K562 (cell line): ENCODE results near the gene LIMS2. TPM values are rescaled to one million over a fixed set of nuclear protein-coding genes. Genes with fewer than 3 reads are reported as not detected.

ENCODE experiments used
- ATAC-seq: fragments of 200-7000 bp; cut with Tn5 transposase; 3 replicates; pipeline ENCODE4 v1.9.1; 2020; ENCODE audit warnings: moderate library complexity
- BruUV-seq: library from RNA; stranded (reverse); fragments of 400-500 nt; replicated peaks from 2 replicates; lab custom pipeline; 2021; lab: Mats Ljungman, UMichigan
- CTCF ChIA-PET: fragments of 300-600 bp; formaldehyde crosslinking; extraction: SDS; loops from one replicate; lab custom pipeline; 2021; ENCODE audit warnings: low intra/inter-chr PET ratio; lab: Yijun Ruan, JAX
- POLR2A ChIA-PET: fragments of 300-600, 350-650 bp; sonication (Branson Sonifier 250); formaldehyde crosslinking; extraction: SDS; loops from one replicate; lab custom pipeline; 2021; ENCODE audit warnings: antibody characterized with exemption, inconsistent platforms; lab: Yijun Ruan, JAX
- DNase-seq, 4 experiments: peaks; one replicate each; pipeline versions ENCODE4 v3.0.0 to v3.0.0-alpha.2; 2011 to 2018; ENCODE audit warnings: low spot score in 3 of 4, mixed read lengths in 3 of 4; ENCODE audit errors: extremely low read depth in 1 of 4
- FAIRE-seq: peaks from 2 replicates; lab custom pipeline; 2011; peaks lifted over from hg19 to GRCh38; lab: Jason Lieb, UNC
- H2AFZ ChIP-seq: 2 replicates; pipeline ENCODE4 v1.6.0; 2011; ENCODE audit warnings: low read depth, low read length, control low read depth, inconsistent platforms
- H3K27ac ChIP-seq: fragments of 200-600 bp; 3 replicates; pipeline ENCODE4 v1.8.0; 2011; ENCODE audit warnings: low read depth, mild to moderate bottlenecking, control low read depth, inconsistent platforms, low read length, moderate library complexity, mixed read lengths; ENCODE audit errors: extremely low read depth
- H3K27me3 ChIP-seq, 2 experiments: fragments of 300-600 bp in 1 of 2; 2 replicates in 1 of 2; 3 replicates in 1 of 2; pipeline versions ENCODE4 v1.6.0 to v1.8.0; 2011; ENCODE audit warnings: inconsistent platforms in 2 of 2, low read length in 2 of 2, mild to moderate bottlenecking in 1 of 2, mixed read lengths in 1 of 2, moderate library complexity in 1 of 2; ENCODE audit not compliant: control insufficient read depth in 2 of 2, insufficient read depth in 2 of 2
- H3K36me3 ChIP-seq: fragments of 300-600 bp; 3 replicates; pipeline ENCODE4 v1.8.0; 2011; ENCODE audit warnings: mild to moderate bottlenecking, low read length, inconsistent platforms; ENCODE audit not compliant: control insufficient read depth, insufficient read depth
- H3K4me1 ChIP-seq, 2 experiments: fragments of 200-600 bp in 1 of 2; replicated peaks in 1 of 2; 2 replicates in 1 of 2; 3 replicates in 1 of 2; pipeline versions ENCODE4 v1.5.1 to v1.8.0; 2011; ENCODE audit warnings: inconsistent platforms in 2 of 2, low read length in 2 of 2, mild to moderate bottlenecking in 1 of 2, mixed read lengths in 1 of 2, moderate library complexity in 1 of 2; ENCODE audit not compliant: control insufficient read depth in 2 of 2, insufficient read depth in 2 of 2
- H3K4me2 ChIP-seq: 2 replicates; pipeline ENCODE4 v1.6.1; 2011; ENCODE audit warnings: low read length, control low read depth, inconsistent platforms, mixed read lengths; ENCODE audit not compliant: insufficient read depth
- H3K4me3 ChIP-seq: fragments of 200-600 bp; sonication (generic), shearing (Covaris generic); 2 replicates; pipeline ENCODE4 v1.5.1; 2016; ENCODE audit warnings: control low read depth, inconsistent platforms
- H3K79me2 ChIP-seq: fragments of 200-600 bp; 3 replicates; pipeline ENCODE4 v1.8.0; 2011; ENCODE audit warnings: low read length, inconsistent platforms; ENCODE audit not compliant: control insufficient read depth, insufficient read depth
- H3K9ac ChIP-seq, 2 experiments: 2 replicates each; pipeline versions ENCODE4 v1.6.0 to v1.6.1; 2011; ENCODE audit warnings: low read depth in 2 of 2, low read length in 2 of 2, control low read depth in 1 of 2, inconsistent platforms in 1 of 2, mild to moderate bottlenecking in 1 of 2, mixed read lengths in 1 of 2; ENCODE audit not compliant: insufficient read depth in 1 of 2
- H3K9me1 ChIP-seq: one replicate; pipeline ENCODE4 v1.6.0; 2011; ENCODE audit warnings: inconsistent platforms, mild to moderate bottlenecking, low read length, moderate library complexity; ENCODE audit not compliant: control insufficient read depth, insufficient read depth
- H3K9me3 ChIP-seq: replicated peaks from 2 replicates; pipeline ENCODE4 v1.5.1; 2011; ENCODE audit warnings: low read depth, low read length, inconsistent platforms; ENCODE audit not compliant: control insufficient read depth, insufficient read depth
- H4K20me1 ChIP-seq: replicated peaks from 2 replicates; pipeline ENCODE4 v1.6.1; 2011; ENCODE audit warnings: low read length, inconsistent platforms, mixed read lengths; ENCODE audit not compliant: control insufficient read depth, insufficient read depth
- NRF1 ChIP-seq, 2 experiments: fragments of 450-650 bp; IDR thresholded peaks in 1 of 2; conservative IDR thresholded peaks in 1 of 2; 2 replicates each; pipeline ENCODE4 v1.6.1; 2014; ENCODE audit warnings: mild to moderate bottlenecking in 2 of 2
- PML ChIP-seq: IDR thresholded peaks from 2 replicates; pipeline ENCODE4 v1.6.1; 2012; ENCODE audit warnings: low read length, inconsistent platforms
- TAF1 ChIP-seq: IDR thresholded peaks from 2 replicates; pipeline ENCODE4 v1.6.1; 2011; ENCODE audit warnings: mild to moderate bottlenecking, low read length, moderate library complexity; ENCODE audit not compliant: insufficient read depth, control insufficient read depth, severe bottlenecking; ENCODE audit errors: extremely low read depth
- ZNF224 ChIP-seq: sonication (generic); formaldehyde crosslinking; IDR thresholded peaks from 2 replicates; pipeline ENCODE4 v1.8.0; 2022; ENCODE audit warnings: mild to moderate bottlenecking, missing genetic modification reagents
- ZNF584 ChIP-seq: fragments of 200-800 bp; sonication (Bioruptor generic); IDR thresholded peaks from 2 replicates; pipeline ENCODE4 v1.6.1; 2016; ENCODE audit warnings: low read depth, mild to moderate bottlenecking, missing genetic modification characterization, missing compliant biosample characterization
- WGBS: fragments of 100-300 bp; shearing (Covaris generic); methylation state at CpG from one replicate; pipeline ENCODE4 v1.1.6; 2016; ENCODE audit warnings: low coverage, mixed read lengths; ENCODE audit not compliant: insufficient coverage; ENCODE audit errors: missing lambda C conversion rate; 5-methylcytosine and 5-hydroxymethylcytosine counted together
- in situ Hi-C: fragments of 300-500 bp; cut with MboI; formaldehyde crosslinking; loops from 4 replicates; pipeline ENCODE4 v1.15.0; 2018; ENCODE audit warnings: inconsistent platforms, mixed read lengths
- intact Hi-C: fragments of 100-400 bp; cut with micrococcal nuclease; formaldehyde crosslinking; loops from 2 replicates; pipeline ENCODE4 v1.14.2; 2022
- polyA plus RNA-seq, 8 experiments: library from polyadenylated mRNA; depleted of rRNA in 4 of 8; stranded (reverse) in 5 of 8; unstranded in 3 of 8; fragments of >200 nt; fragmentation: Nextera tagmentation in 2 of 8; fragmentation: Illumina TruSeq in 1 of 8; extraction: Ambion mirVana in 2 of 8; extraction: Trizol in 1 of 8; gene quantifications; 2 replicates each; pipeline versions ENCODE4 v1.2.1 to v1.2.3, GENCODE V29; 2011 to 2014; ENCODE audit warnings: inconsistent platforms in 1 of 8, missing spikeins in 1 of 8
- total RNA-seq, 7 experiments: library from RNA; depleted of rRNA in 6 of 7; stranded (reverse); fragments of >200 nt in 6 of 7; fragmentation: Illumina TruSeq in 2 of 7; extraction: Trizol in 2 of 7; gene quantifications; 2 replicates each; pipeline versions ENCODE4 v1.2.1 to v1.2.3, GENCODE V29; 2011 to 2021; ENCODE audit warnings: low replicate concordance in 1 of 7

Gene LIMS2
- total and polyA plus RNA-seq, 9 of the 15 experiments (the other 6 are each of a cell fraction or from before 2014, with no cell fraction given) = 0.04 to 0.22 TPM; not detected in 7

DNA sequence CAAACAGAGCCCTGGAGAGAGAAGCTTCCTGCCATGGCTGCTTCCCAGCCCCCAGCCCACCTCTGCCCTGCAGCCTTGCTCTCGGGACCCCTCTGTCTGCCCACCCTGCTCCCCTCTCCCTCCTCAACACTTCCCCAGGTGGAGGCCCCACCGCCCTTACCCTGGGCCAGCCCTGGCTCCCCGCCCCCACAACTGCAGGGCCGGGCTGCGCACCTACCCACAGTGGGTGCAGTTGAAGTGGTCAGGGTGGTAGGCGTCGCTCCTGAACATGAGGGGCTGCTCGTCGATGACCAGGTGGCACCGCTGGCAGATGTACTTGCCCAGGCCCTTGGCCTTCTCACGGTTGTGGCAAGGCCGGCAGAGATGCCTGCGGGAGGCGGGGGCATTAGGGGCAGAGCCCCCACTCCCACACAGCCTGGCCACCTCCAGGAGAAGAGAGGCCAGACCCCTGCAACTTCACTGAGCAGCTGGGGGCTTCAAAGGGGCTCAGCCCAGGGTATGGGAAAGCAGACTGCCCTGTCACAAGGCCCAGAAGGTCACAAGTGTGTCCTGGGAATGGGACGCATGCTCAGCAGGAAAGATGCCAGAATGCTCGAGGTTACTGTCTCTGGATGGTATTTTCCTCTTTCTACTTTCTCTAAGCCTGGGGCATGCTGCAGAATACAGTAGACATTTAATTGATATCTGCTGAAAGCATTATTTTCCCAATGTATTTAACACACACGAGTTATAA lies 32.5 kb downstream of the LIMS2 start:
- ChIA-PET CTCF (no interaction called here), POLR2A (no interaction called here)
- H3K36me3 ChIP-seq = no peaks in the 10 kb centered on the region
- no peaks in the 10 kb centered on the region for H3K9me3 ChIP-seq
- no peaks in the 10 kb centered on the region for H3K79me2 ChIP-seq
- no peaks in the 10 kb centered on the region; the same call in 1 of the 2 replicates for H4K20me1 ChIP-seq
- in situ Hi-C loops (no loop called here), intact Hi-C loops (no loop called here)
- H3K27me3 ChIP-seq = peaks cover 26 to 49% of the 10 kb centered on the region in 2 experiments
- no TSS peak for BruUV-seq
- H3K4me2 ChIP-seq = no peak overlapping the region
- WGBS = 29% methylated on average over 16 of the region's 17 CpGs
- no peaks in the 10 kb centered on the region for H3K9me1 ChIP-seq
- TF ChIP-seq ZNF224 = no peak
- no peak for TF ChIP-seq PML
- no peak for TF ChIP-seq TAF1
- peak in 1 of 2 experiments; percentile 17; a peak in 2 of 4 replicates for TF ChIP-seq NRF1 (conservative IDR thresholded peaks at IDR 0.05 in 1 of 2, IDR thresholded peaks at IDR 0.05 in 1 of 2)
- no peak for TF ChIP-seq ZNF584
- no peak overlapping the region for H3K4me3 ChIP-seq
- no peak overlapping the region for H2AFZ ChIP-seq
- DNase-seq = no peak
- H3K4me1 ChIP-seq = peaks cover 4 to 62% of the 10 kb centered on the region in 2 experiments
- H3K27ac ChIP-seq = no peak overlapping the region
- no peak for ATAC-seq
- H3K9ac ChIP-seq = no peak overlapping the region
- FAIRE-seq = no peak
